GM12892 (cell line): Measurements from ENCODE around the gene NAA38.

Source experiments
- POLR2AphosphoS5 ChIP-seq: IDR thresholded peaks from 2 replicates; pipeline ENCODE4 v1.6.1; 2011; ENCODE audit warnings: low read depth, low read length, control low read depth
- TAF1 ChIP-seq: IDR thresholded peaks from 2 replicates; pipeline ENCODE4 v1.6.1; 2011; ENCODE audit warnings: low read depth, mild to moderate bottlenecking, control low read depth, low read length, borderline replicate concordance

GRCh38 chr17:7893187-7893880, 36.0 kb upstream of the NAA38 start:
- TF ChIP-seq TAF1 = no peak
- no peak for TF ChIP-seq POLR2AphosphoS5
